ENCODE results near the gene PRKD3.

The PRKD3 gene

GRCh38 chr2:37323176-37323780, 1.4 kb downstream of the PRKD3 start:
- Histone ChIP-seq H3K9me2 (replicated peaks; ENCODE audit: insufficient read depth, low read length) (no peaks in the 10 kb centered on the region), H4K20me1 (ENCODE audit: low read depth, low read length) (no peaks in the 10 kb centered on the region; the same call in 1 of the 2 replicates), H3F3A (ENCODE audit: insufficient read depth) (peaks cover 42% of the 10 kb centered on the region), H3K4me3 (ENCODE audit: insufficient read depth, low read length, poor library complexity, severe bottlenecking) (peak overlapping the region; percentile 98), H3K4me2 (ENCODE audit: low read depth, low read length, poor library complexity, severe bottlenecking) (peak overlapping the region; percentile 98), H2AFZ (ENCODE audit: low read depth, low read length, severe bottlenecking) (no peak overlapping the region), H3K79me2 (ENCODE audit: insufficient read depth, low read length) (peaks cover 59% of the 10 kb centered on the region), H3K27me3 (ENCODE audit: low read length) (no peaks in the 10 kb centered on the region), H3K36me3 (ENCODE audit: low read length) (peaks cover 14% of the 10 kb centered on the region), H3K9me3 (ENCODE audit: insufficient read depth, low read length) (no peaks in the 10 kb centered on the region), H3K9ac (ENCODE audit: low read length) (peak overlapping the region; percentile 89), H3K27ac (ENCODE audit: low read depth, low read length) (peak overlapping the region; percentile 81)
- TF ChIP-seq CTCF (IDR thresholded peaks at IDR 0.05; ENCODE audit: insufficient read depth, low read length, poor library complexity, severe bottlenecking) = no peak

GRCh38 chr2:37322368-37322767, 2.3 kb downstream of the PRKD3 start:
- Histone ChIP-seq H3K27me3 (ENCODE audit: low read length) (no peaks in the 10 kb centered on the region), H3K9ac (ENCODE audit: low read length) (peak overlapping the region; percentile 89), H4K20me1 (ENCODE audit: low read depth, low read length) (peaks cover 9% of the 10 kb centered on the region), H3K4me2 (ENCODE audit: low read depth, low read length, poor library complexity, severe bottlenecking) (peak overlapping the region; percentile 98), H2AFZ (ENCODE audit: low read depth, low read length, severe bottlenecking) (no peak overlapping the region), H3K4me3 (ENCODE audit: insufficient read depth, low read length, poor library complexity, severe bottlenecking) (peak overlapping the region; percentile 98), H3F3A (ENCODE audit: insufficient read depth) (peaks cover 42% of the 10 kb centered on the region), H3K27ac (ENCODE audit: low read depth, low read length) (peak overlapping the region; percentile 81), H3K9me2 (replicated peaks; ENCODE audit: insufficient read depth, low read length) (no peaks in the 10 kb centered on the region), H3K36me3 (ENCODE audit: low read length) (peaks cover 15% of the 10 kb centered on the region), H3K79me2 (ENCODE audit: insufficient read depth, low read length) (peaks cover 68% of the 10 kb centered on the region), H3K9me3 (ENCODE audit: insufficient read depth, low read length) (no peaks in the 10 kb centered on the region)
- TF ChIP-seq EZH2phosphoT487 (conservative IDR thresholded peaks at IDR 0.05; ENCODE audit: low read length) = no peak
- TF ChIP-seq CTCF (IDR thresholded peaks at IDR 0.05; ENCODE audit: insufficient read depth, low read length, poor library complexity, severe bottlenecking) = no peak

- peaks cover 16% of the 10 kb centered on the region for H4K20me1 ChIP-seq (ENCODE audit: low read depth, low read length)
- H2AFZ ChIP-seq (ENCODE audit: low read depth, low read length, severe bottlenecking) = no peak overlapping the region
- TF ChIP-seq EZH2phosphoT487 (conservative IDR thresholded peaks at IDR 0.05; ENCODE audit: low read length) (no peak), CTCF (IDR thresholded peaks at IDR 0.05; ENCODE audit: insufficient read depth, low read length, poor library complexity, severe bottlenecking) (no peak)
- H3K4me2 ChIP-seq (ENCODE audit: low read depth, low read length, poor library complexity, severe bottlenecking) = peak overlapping the region; percentile 98
- peak overlapping the region; percentile 81 for H3K27ac ChIP-seq (ENCODE audit: low read depth, low read length)
- H3K9me2 ChIP-seq (replicated peaks; ENCODE audit: insufficient read depth, low read length) = no peaks in the 10 kb centered on the region
- peaks cover 39% of the 10 kb centered on the region for H3F3A ChIP-seq (ENCODE audit: insufficient read depth)
- H3K9me3 ChIP-seq (ENCODE audit: insufficient read depth, low read length) = no peaks in the 10 kb centered on the region
- H3K4me3 ChIP-seq (ENCODE audit: insufficient read depth, low read length, poor library complexity, severe bottlenecking) = peak overlapping the region; percentile 98
- peaks cover 80% of the 10 kb centered on the region for H3K79me2 ChIP-seq (ENCODE audit: insufficient read depth, low read length)
- H3K9ac ChIP-seq (ENCODE audit: low read length) = peak overlapping the region; percentile 89
- H3K27me3 ChIP-seq (ENCODE audit: low read length) = no peaks in the 10 kb centered on the region
- H3K36me3 ChIP-seq (ENCODE audit: low read length) = peaks cover 27% of the 10 kb centered on the region
These were observed 3.5 kb downstream of the PRKD3 start for GRCh38 chr2:37321029-37321682.

Measured in SU-DHL-6 (cell line).